GM23338 (cell line): ENCODE data around the gene SNRPD3.

Experiments used
- CREB1 ChIP-seq: fragments of 250-450 bp; sonication (Bioruptor Pico); IDR thresholded peaks from 2 replicates; pipeline ENCODE4 v1.5.0; 2020; ENCODE audit warnings: low read depth, mild to moderate bottlenecking, moderate library complexity
- EZH2 ChIP-seq: fragments of 200-600 bp; sonication (generic); IDR thresholded peaks from one replicate; pipeline ENCODE4 v1.8.0; 2017; ENCODE audit warnings: antibody characterized with exemption, mild to moderate bottlenecking, low read depth; ENCODE audit not compliant: unreplicated experiment
- EZH2phosphoT487 ChIP-seq: fragments of 200-600 bp; sonication (generic); IDR thresholded peaks from one replicate; pipeline ENCODE4 v1.8.1; 2018; ENCODE audit warnings: antibody characterized with exemption; ENCODE audit not compliant: unreplicated experiment
- JUNB ChIP-seq: IDR thresholded peaks from one replicate; pipeline ENCODE4 v1.6.1; 2016; ENCODE audit warnings: antibody characterized with exemption; ENCODE audit not compliant: unreplicated experiment
- NANOG ChIP-seq: IDR thresholded peaks from 2 replicates; pipeline ENCODE4 v1.6.1; 2016; ENCODE audit warnings: antibody characterized with exemption, borderline replicate concordance
- POLR2AphosphoS5 ChIP-seq: IDR thresholded peaks from 2 replicates; pipeline ENCODE4 v1.6.1; 2016; ENCODE audit warnings: antibody characterized with exemption, low read depth
- STAT1 ChIP-seq: IDR thresholded peaks from one replicate; pipeline ENCODE4 v1.6.1; 2016; ENCODE audit warnings: antibody characterized with exemption; ENCODE audit not compliant: unreplicated experiment
- ZNF114 ChIP-seq: fragments of 250-450 bp; sonication (Bioruptor Pico); IDR thresholded peaks from 2 replicates; pipeline ENCODE4 v1.5.0; 2020; ENCODE audit warnings: mild to moderate bottlenecking, moderate library complexity
- ZNF331 ChIP-seq: fragments of 250-450 bp; sonication (Bioruptor Pico); IDR thresholded peaks from 2 replicates; pipeline ENCODE4 v1.5.0; 2020; ENCODE audit warnings: low read depth, mild to moderate bottlenecking, moderate library complexity
- TF ChIP-seq, protein P1 (sequence below), 2 experiments: fragments of 200-600 bp in 1 of 2; sonication (generic) in 1 of 2; conservative IDR thresholded peaks; 2 replicates each; pipeline versions ENCODE4 v1.5.1 to v1.6.1; 2016 to 2017; ENCODE audit warnings: antibody characterized with exemption in 2 of 2, low read depth in 2 of 2, mild to moderate bottlenecking in 2 of 2, moderate library complexity in 1 of 2
- TF ChIP-seq, protein P2 (sequence below): IDR thresholded peaks from one replicate; pipeline ENCODE4 v1.6.1; 2018; ENCODE audit warnings: antibody characterized with exemption; ENCODE audit not compliant: unreplicated experiment
- TF ChIP-seq, protein P3 (sequence below): IDR thresholded peaks from 2 replicates; pipeline ENCODE4 v1.6.1; 2016; ENCODE audit warnings: antibody characterized with exemption
- TF ChIP-seq, protein P4 (sequence below): fragments of 250-450 bp; sonication (Bioruptor Pico); IDR thresholded peaks from 2 replicates; pipeline ENCODE4 v1.5.0; 2020; ENCODE audit warnings: mild to moderate bottlenecking, moderate library complexity

DNA sequence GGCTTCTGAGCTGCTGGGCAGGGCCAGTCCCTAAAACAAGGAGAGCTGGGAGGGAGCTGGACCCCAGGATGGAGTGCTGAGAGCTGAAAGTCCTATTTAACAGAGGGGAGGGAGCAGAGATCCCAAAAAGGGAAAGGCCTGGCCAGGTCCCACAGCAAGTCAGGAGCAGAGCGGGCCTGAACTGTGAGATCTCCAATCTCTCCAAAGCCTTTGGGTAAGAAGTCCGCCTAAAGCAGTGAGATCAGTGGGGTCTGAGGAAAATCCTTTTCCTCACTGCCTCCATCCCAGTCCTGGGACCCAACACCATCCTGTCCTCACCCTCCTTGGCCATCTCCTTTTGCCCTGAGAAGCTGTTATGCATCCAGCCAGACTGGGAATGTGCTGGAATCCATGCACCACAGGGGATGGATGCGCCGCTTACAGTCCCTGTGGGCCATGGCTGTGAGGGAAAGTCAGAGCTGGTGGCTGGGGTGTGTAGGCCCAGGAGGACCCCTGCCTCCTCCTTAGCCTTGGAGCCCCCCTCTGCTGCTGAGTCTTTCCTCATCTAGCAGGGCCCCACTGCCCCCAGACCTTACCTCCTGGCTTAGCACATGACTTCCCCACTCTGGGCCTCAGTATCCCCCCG is 28.5 kb downstream of the SNRPD3 start:
- TF ChIP-seq, protein P1, sequence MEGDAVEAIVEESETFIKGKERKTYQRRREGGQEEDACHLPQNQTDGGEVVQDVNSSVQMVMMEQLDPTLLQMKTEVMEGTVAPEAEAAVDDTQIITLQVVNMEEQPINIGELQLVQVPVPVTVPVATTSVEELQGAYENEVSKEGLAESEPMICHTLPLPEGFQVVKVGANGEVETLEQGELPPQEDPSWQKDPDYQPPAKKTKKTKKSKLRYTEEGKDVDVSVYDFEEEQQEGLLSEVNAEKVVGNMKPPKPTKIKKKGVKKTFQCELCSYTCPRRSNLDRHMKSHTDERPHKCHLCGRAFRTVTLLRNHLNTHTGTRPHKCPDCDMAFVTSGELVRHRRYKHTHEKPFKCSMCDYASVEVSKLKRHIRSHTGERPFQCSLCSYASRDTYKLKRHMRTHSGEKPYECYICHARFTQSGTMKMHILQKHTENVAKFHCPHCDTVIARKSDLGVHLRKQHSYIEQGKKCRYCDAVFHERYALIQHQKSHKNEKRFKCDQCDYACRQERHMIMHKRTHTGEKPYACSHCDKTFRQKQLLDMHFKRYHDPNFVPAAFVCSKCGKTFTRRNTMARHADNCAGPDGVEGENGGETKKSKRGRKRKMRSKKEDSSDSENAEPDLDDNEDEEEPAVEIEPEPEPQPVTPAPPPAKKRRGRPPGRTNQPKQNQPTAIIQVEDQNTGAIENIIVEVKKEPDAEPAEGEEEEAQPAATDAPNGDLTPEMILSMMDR (conservative IDR thresholded peaks at IDR 0.05; ENCODE audit: low read depth in 2 of 2): no peak
- TF ChIP-seq EZH2phosphoT487 (no peak), POLR2AphosphoS5 (no peak), EZH2 (no peak), ZNF331 (no peak), CREB1 (no peak), JUNB (no peak), NANOG (no peak), STAT1 (no peak), ZNF114 (CRISPR knock-in tag) (no peak)
- TF ChIP-seq, protein P2, sequence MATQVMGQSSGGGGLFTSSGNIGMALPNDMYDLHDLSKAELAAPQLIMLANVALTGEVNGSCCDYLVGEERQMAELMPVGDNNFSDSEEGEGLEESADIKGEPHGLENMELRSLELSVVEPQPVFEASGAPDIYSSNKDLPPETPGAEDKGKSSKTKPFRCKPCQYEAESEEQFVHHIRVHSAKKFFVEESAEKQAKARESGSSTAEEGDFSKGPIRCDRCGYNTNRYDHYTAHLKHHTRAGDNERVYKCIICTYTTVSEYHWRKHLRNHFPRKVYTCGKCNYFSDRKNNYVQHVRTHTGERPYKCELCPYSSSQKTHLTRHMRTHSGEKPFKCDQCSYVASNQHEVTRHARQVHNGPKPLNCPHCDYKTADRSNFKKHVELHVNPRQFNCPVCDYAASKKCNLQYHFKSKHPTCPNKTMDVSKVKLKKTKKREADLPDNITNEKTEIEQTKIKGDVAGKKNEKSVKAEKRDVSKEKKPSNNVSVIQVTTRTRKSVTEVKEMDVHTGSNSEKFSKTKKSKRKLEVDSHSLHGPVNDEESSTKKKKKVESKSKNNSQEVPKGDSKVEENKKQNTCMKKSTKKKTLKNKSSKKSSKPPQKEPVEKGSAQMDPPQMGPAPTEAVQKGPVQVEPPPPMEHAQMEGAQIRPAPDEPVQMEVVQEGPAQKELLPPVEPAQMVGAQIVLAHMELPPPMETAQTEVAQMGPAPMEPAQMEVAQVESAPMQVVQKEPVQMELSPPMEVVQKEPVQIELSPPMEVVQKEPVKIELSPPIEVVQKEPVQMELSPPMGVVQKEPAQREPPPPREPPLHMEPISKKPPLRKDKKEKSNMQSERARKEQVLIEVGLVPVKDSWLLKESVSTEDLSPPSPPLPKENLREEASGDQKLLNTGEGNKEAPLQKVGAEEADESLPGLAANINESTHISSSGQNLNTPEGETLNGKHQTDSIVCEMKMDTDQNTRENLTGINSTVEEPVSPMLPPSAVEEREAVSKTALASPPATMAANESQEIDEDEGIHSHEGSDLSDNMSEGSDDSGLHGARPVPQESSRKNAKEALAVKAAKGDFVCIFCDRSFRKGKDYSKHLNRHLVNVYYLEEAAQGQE: no peak
- TF ChIP-seq, protein P3, sequence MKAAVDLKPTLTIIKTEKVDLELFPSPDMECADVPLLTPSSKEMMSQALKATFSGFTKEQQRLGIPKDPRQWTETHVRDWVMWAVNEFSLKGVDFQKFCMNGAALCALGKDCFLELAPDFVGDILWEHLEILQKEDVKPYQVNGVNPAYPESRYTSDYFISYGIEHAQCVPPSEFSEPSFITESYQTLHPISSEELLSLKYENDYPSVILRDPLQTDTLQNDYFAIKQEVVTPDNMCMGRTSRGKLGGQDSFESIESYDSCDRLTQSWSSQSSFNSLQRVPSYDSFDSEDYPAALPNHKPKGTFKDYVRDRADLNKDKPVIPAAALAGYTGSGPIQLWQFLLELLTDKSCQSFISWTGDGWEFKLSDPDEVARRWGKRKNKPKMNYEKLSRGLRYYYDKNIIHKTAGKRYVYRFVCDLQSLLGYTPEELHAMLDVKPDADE: no peak
- TF ChIP-seq, protein P4, sequence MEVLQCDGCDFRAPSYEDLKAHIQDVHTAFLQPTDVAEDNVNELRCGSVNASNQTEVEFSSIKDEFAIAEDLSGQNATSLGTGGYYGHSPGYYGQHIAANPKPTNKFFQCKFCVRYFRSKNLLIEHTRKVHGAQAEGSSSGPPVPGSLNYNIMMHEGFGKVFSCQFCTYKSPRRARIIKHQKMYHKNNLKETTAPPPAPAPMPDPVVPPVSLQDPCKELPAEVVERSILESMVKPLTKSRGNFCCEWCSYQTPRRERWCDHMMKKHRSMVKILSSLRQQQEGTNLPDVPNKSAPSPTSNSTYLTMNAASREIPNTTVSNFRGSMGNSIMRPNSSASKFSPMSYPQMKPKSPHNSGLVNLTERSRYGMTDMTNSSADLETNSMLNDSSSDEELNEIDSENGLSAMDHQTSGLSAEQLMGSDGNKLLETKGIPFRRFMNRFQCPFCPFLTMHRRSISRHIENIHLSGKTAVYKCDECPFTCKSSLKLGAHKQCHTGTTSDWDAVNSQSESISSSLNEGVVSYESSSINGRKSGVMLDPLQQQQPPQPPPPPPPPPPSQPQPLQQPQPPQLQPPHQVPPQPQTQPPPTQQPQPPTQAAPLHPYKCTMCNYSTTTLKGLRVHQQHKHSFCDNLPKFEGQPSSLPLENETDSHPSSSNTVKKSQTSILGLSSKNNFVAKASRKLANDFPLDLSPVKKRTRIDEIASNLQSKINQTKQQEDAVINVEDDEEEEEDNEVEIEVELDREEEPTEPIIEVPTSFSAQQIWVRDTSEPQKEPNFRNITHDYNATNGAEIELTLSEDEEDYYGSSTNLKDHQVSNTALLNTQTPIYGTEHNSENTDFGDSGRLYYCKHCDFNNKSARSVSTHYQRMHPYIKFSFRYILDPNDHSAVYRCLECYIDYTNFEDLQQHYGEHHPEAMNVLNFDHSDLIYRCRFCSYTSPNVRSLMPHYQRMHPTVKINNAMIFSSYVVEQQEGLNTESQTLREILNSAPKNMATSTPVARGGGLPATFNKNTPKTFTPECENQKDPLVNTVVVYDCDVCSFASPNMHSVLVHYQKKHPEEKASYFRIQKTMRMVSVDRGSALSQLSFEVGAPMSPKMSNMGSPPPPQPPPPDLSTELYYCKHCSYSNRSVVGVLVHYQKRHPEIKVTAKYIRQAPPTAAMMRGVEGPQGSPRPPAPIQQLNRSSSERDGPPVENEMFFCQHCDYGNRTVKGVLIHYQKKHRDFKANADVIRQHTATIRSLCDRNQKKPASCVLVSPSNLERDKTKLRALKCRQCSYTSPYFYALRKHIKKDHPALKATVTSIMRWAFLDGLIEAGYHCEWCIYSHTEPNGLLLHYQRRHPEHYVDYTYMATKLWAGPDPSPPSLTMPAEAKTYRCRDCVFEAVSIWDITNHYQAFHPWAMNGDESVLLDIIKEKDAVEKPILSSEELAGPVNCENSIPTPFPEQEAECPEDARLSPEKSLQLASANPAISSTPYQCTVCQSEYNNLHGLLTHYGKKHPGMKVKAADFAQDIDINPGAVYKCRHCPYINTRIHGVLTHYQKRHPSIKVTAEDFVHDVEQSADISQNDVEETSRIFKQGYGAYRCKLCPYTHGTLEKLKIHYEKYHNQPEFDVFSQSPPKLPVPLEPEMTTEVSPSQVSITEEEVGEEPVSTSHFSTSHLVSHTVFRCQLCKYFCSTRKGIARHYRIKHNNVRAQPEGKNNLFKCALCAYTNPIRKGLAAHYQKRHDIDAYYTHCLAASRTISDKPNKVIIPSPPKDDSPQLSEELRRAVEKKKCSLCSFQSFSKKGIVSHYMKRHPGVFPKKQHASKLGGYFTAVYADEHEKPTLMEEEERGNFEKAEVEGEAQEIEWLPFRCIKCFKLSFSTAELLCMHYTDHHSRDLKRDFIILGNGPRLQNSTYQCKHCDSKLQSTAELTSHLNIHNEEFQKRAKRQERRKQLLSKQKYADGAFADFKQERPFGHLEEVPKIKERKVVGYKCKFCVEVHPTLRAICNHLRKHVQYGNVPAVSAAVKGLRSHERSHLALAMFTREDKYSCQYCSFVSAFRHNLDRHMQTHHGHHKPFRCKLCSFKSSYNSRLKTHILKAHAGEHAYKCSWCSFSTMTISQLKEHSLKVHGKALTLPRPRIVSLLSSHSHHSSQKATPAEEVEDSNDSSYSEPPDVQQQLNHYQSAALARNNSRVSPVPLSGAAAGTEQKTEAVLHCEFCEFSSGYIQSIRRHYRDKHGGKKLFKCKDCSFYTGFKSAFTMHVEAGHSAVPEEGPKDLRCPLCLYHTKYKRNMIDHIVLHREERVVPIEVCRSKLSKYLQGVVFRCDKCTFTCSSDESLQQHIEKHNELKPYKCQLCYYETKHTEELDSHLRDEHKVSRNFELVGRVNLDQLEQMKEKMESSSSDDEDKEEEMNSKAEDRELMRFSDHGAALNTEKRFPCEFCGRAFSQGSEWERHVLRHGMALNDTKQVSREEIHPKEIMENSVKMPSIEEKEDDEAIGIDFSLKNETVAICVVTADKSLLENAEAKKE (CRISPR knock-in tag): no peak
